CD1c-positive myeloid dendritic cell (primary cell): ENCODE results near the gene SPIB.
"Not testable (repeated sequence)": the region's sequence is repeated elsewhere in the genome, so short reads cannot be mapped to it uniquely, and the experiment has no call there.

Experiments used
- DNase-seq: peaks from one replicate; pipeline ENCODE4 v3.0.0-alpha.2; 2016; ENCODE audit errors: extremely low spot score

The SPIB gene

GRCh38 chr19:50437862-50438449 lies 19.2 kb downstream of the SPIB start:
- DNase-seq: no peak

GRCh38 chr19:50439130-50439529 lies 20.4 kb downstream of the SPIB start:
- DNase-seq: not testable (repeated sequence)

- no peak for DNase-seq
Observed at GRCh38 chr19:50444059-50444458, 25.3 kb downstream of the SPIB start.

- no peak for DNase-seq
Observed at GRCh38 chr19:50447053-50447452, 28.3 kb downstream of the SPIB start.

- DNase-seq: no peak
Observed at GRCh38 chr19:50447750-50448149, 29.0 kb downstream of the SPIB start.

- no peak for DNase-seq
Observed at GRCh38 chr19:50449236-50449899, 30.6 kb downstream of the SPIB start.

GRCh38 chr19:50450369-50451222 lies 31.9 kb downstream of the SPIB start:
- no peak for DNase-seq

GRCh38 chr19:50451223-50451534 lies 32.4 kb downstream of the SPIB start:
- DNase-seq: no peak

- no peak for DNase-seq
Observed at GRCh38 chr19:50453243-50453642, 34.5 kb downstream of the SPIB start.

GRCh38 chr19:50455992-50456391 lies 37.3 kb downstream of the SPIB start:
- no peak for DNase-seq

GRCh38 chr19:50457300-50457699 lies 38.6 kb downstream of the SPIB start:
- no peak for DNase-seq

GRCh38 chr19:50458396-50459066 lies 39.8 kb downstream of the SPIB start:
- no peak for DNase-seq

- no peak for DNase-seq
Observed at GRCh38 chr19:50459067-50459456, 40.3 kb downstream of the SPIB start.

GRCh38 chr19:50459638-50460037 lies 40.9 kb downstream of the SPIB start:
- DNase-seq: no peak

GRCh38 chr19:50460161-50460765 lies 41.5 kb downstream of the SPIB start:
- peak; percentile 8 for DNase-seq

GRCh38 chr19:50461066-50461875 lies 42.5 kb downstream of the SPIB start:
- peak; percentile 71 for DNase-seq

GRCh38 chr19:50462970-50463369 lies 44.2 kb downstream of the SPIB start:
- DNase-seq: no peak

- no peak for DNase-seq
Observed at GRCh38 chr19:50464348-50464747, 45.6 kb downstream of the SPIB start.

- DNase-seq: no peak
Observed at GRCh38 chr19:50465000-50465399, 46.3 kb downstream of the SPIB start.

- DNase-seq: no peak
Observed at GRCh38 chr19:50465986-50466705, 47.4 kb downstream of the SPIB start.

GRCh38 chr19:50466706-50467039 lies 47.9 kb downstream of the SPIB start:
- no peak for DNase-seq
